ENCODE results near the gene AP2A2. TPM values are rescaled to one million over a fixed set of nuclear protein-coding genes. Genes with fewer than 3 reads are reported as not detected.

Gene AP2A2
- total RNA-seq, 6 experiments from 2014 or later, result 65.4 to 73.4 (median 70.9) TPM

DNA sequence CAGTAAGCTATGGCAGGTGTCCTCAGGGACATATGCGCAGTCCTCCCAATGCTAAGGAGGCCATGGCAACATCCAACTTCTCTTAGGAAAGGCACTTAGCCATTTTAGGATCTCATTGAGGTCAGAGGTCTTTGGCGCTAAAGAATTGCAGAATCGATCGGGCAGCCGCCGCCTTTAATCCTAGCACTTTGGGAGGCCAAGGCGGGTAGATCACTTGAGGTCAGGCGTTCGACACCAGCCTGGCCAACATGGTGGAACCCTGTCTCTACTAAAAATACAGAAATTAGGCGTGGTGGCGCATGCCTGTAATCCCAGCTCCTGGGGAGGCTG is 13.8 kb upstream of the AP2A2 start:
- TF ChIP-seq, protein P1, sequence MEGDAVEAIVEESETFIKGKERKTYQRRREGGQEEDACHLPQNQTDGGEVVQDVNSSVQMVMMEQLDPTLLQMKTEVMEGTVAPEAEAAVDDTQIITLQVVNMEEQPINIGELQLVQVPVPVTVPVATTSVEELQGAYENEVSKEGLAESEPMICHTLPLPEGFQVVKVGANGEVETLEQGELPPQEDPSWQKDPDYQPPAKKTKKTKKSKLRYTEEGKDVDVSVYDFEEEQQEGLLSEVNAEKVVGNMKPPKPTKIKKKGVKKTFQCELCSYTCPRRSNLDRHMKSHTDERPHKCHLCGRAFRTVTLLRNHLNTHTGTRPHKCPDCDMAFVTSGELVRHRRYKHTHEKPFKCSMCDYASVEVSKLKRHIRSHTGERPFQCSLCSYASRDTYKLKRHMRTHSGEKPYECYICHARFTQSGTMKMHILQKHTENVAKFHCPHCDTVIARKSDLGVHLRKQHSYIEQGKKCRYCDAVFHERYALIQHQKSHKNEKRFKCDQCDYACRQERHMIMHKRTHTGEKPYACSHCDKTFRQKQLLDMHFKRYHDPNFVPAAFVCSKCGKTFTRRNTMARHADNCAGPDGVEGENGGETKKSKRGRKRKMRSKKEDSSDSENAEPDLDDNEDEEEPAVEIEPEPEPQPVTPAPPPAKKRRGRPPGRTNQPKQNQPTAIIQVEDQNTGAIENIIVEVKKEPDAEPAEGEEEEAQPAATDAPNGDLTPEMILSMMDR (IDR thresholded peaks at IDR 0.05), result no peak
- H3K27me3 Mint-ChIP-seq (ENCODE audit: insufficient read depth), result no peaks in the 10 kb centered on the region; the same call in 1 of the 2 replicates
- H3K36me3 Mint-ChIP-seq (ENCODE audit: low read depth), result no peaks in the 10 kb centered on the region
- no peak for DNase-seq
- H3K27ac Mint-ChIP-seq, result peak overlapping the region; percentile 82
- no peaks in the 10 kb centered on the region for H3K9me3 Mint-ChIP-seq
- peak overlapping the region; percentile 85 for H3K4me3 Mint-ChIP-seq
- peaks cover 24% of the 10 kb centered on the region for H3K4me1 Mint-ChIP-seq (ENCODE audit: low read depth)

DNA sequence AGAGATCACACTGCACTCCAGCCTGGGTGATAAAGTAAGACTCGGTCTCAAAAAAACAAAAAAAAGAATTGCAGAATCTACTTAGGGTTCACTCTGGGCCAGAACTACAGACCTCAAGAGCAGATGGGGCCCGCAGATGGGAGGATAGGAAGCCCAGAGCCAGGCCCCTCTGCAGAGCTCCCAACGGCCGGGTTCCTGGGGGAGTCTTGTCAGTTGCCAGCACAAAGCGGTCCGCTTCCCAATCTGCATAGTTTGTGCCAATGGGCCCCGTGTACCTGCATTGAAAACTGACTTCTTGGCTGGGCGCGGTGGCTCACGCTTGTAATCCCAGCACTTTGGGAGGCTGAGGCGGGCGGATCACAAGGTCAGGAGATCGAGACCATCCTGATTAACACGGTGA is 13.4 kb upstream of the AP2A2 start:
- H3K27me3 Mint-ChIP-seq (ENCODE audit: insufficient read depth), result no peaks in the 10 kb centered on the region; the same call in 1 of the 2 replicates
- H3K36me3 Mint-ChIP-seq (ENCODE audit: low read depth), result no peaks in the 10 kb centered on the region
- H3K27ac Mint-ChIP-seq, result no peak overlapping the region
- H3K4me3 Mint-ChIP-seq, result no peak overlapping the region; the same call in 1 of the 2 replicates
- no peaks in the 10 kb centered on the region for H3K9me3 Mint-ChIP-seq
- H3K4me1 Mint-ChIP-seq (ENCODE audit: low read depth), result peaks cover 24% of the 10 kb centered on the region
- TF ChIP-seq, protein P1 (IDR thresholded peaks at IDR 0.05), result no peak
- no peak for DNase-seq

DNA sequence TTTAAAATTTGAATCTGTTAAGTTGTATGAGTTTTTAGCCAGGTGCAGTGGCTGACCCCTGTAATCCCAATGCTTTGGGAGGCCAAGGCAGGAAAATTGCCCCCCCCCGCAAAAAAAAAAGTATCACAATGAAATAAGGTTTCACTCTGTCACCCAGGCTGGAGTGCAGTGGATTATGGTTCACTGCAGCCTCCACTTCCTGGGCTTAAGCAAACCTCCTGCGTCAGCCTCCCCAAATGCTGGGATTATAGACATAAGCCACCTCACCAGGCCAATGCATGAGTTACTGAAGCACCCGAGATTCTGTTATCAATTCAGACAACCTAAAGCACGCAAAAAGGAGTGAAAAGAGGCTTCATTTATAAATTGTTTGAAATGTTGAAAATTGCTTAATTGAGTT is 12.6 kb upstream of the AP2A2 start:
- peaks cover 23% of the 10 kb centered on the region for H3K4me1 Mint-ChIP-seq (ENCODE audit: low read depth)
- TF ChIP-seq, protein P1 (IDR thresholded peaks at IDR 0.05), result no peak
- no peaks in the 10 kb centered on the region for H3K9me3 Mint-ChIP-seq
- H3K4me3 Mint-ChIP-seq, result no peak overlapping the region
- no peaks in the 10 kb centered on the region for H3K36me3 Mint-ChIP-seq (ENCODE audit: low read depth)
- no peaks in the 10 kb centered on the region; the same call in 1 of the 2 replicates for H3K27me3 Mint-ChIP-seq (ENCODE audit: insufficient read depth)
- H3K27ac Mint-ChIP-seq, result no peak overlapping the region
- no peak for DNase-seq

DNA sequence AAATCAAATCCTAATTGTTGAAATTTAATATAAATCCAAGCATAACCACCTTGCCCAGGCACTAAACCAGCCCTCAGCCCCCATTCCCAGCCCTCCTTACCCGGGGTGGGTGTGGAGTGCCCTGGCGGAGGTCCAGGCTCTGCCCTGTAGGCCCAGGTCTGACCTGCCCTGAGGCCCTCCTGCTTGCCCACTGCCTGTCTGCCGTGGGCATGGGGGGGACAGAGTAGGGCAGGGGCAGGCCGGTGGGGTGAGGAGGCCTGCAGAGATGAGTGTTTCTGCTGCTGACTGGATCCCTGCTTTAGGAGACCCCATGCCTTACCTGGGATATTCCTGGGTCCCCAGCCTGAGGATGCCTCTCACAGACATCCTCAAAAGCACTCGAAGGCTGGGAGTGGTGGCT is 11.5 kb upstream of the AP2A2 start:
- Mint-ChIP-seq H3K4me3 (no peak overlapping the region), H3K27ac (no peak overlapping the region), H3K36me3 (ENCODE audit: low read depth) (no peaks in the 10 kb centered on the region), H3K4me1 (ENCODE audit: low read depth) (peaks cover 11% of the 10 kb centered on the region), H3K9me3 (no peaks in the 10 kb centered on the region), H3K27me3 (ENCODE audit: insufficient read depth) (no peaks in the 10 kb centered on the region; the same call in 1 of the 2 replicates)
- DNase-seq, result no peak
- TF ChIP-seq, protein P1 (IDR thresholded peaks at IDR 0.05), result no peak

DNA sequence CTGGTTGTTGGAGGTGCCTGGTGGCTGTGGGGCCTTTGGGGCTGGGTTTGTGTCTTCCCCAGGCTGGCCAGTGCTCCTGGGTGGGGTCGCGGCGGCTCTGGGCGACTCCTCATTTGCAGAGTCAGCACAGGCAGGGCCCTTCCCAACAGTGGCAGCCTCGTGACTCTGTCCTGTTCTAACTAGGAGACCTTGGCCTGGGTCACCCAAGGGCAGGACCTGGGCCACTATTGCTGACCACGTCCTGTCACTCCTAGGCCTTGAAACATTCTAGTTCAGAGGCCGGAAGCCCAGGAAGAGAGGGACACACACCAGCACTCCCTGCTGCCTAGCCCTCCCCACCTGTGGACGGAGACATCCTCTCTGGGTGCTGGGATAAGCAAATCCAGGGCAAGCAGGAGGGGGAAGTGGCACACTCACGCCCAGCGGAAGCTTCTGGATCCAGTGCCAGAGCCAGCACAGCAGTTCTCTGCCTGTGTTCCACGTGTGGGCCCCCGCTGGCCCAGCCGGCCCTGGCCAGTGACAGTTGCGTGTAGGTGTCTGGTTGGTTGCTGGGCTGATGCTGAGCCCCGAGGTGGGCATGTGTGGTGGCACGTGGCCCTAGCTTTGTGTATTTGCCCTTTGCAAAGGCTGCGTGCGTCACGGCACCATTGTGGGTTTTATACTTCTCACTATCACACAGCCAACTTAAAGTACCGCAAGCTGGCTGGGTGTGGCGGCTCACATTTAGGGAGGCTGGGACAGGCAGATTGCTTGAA is 10.7 kb upstream of the AP2A2 start:
- Mint-ChIP-seq H3K4me3 (no peak overlapping the region), H3K4me1 (ENCODE audit: low read depth) (peaks cover 6% of the 10 kb centered on the region), H3K9me3 (no peaks in the 10 kb centered on the region), H3K27ac (no peak overlapping the region), H3K27me3 (ENCODE audit: insufficient read depth) (no peaks in the 10 kb centered on the region; the same call in 1 of the 2 replicates), H3K36me3 (ENCODE audit: low read depth) (no peaks in the 10 kb centered on the region)
- DNase-seq, result no peak
- TF ChIP-seq, protein P1 (IDR thresholded peaks at IDR 0.05), result no peak

Measured in HFFc6 (cell line).